NCI-H345 (cell line): ENCODE results near the gene ATAD5.
"Not testable (repeated sequence)": the region's sequence is repeated elsewhere in the genome, so short reads cannot be mapped to it uniquely, and the experiment has no call there.

Experiments used
- DNase-seq: peaks from one replicate; lab custom pipeline; 2025; lab: John Stamatoyannopoulos, UW

The ATAD5 gene

GRCh38 chr17:30910151-30910550 lies 78.4 kb downstream of the ATAD5 start:
- DNase-seq, result not testable (repeated sequence)

- no peak for DNase-seq
These were observed 82.2 kb downstream of the ATAD5 start for GRCh38 chr17:30913955-30914354.

GRCh38 chr17:30915833-30916611 lies 84.3 kb downstream of the ATAD5 start:
- DNase-seq, result no peak

- DNase-seq, result no peak
These were observed 85.3 kb downstream of the ATAD5 start for GRCh38 chr17:30917050-30917449.

- DNase-seq, result no peak
These were observed 88.5 kb downstream of the ATAD5 start for GRCh38 chr17:30920282-30920681.

GRCh38 chr17:30920683-30921543 lies 89.1 kb downstream of the ATAD5 start:
- no peak for DNase-seq

GRCh38 chr17:30921544-30922196 lies 89.9 kb downstream of the ATAD5 start, which contains the start of gene ADAP2:
Gene ADAP2, plus strand, starts transcription at chr17:30921945. Its CDS starts 70 bp downstream, at chr17:30922015.
- peak; percentile 4 for DNase-seq

- DNase-seq, result no peak
These were observed 90.7 kb downstream of the ATAD5 start for GRCh38 chr17:30922235-30923030.

GRCh38 chr17:30924341-30924740 lies 92.6 kb downstream of the ATAD5 start:
- DNase-seq, result no peak

- no peak for DNase-seq
These were observed 94.8 kb downstream of the ATAD5 start for GRCh38 chr17:30926516-30926915.

GRCh38 chr17:30927756-30928155 lies 96.0 kb downstream of the ATAD5 start:
- no peak for DNase-seq

GRCh38 chr17:30928584-30928983 lies 96.8 kb downstream of the ATAD5 start:
- no peak for DNase-seq

- no peak for DNase-seq
These were observed 97.4 kb downstream of the ATAD5 start for GRCh38 chr17:30929081-30929633.

- not testable (repeated sequence) for DNase-seq
These were observed 98.1 kb downstream of the ATAD5 start for GRCh38 chr17:30929861-30930260.

- DNase-seq, result no peak
These were observed 98.7 kb downstream of the ATAD5 start for GRCh38 chr17:30930495-30930894.

- not testable (repeated sequence) for DNase-seq
These were observed 99.8 kb downstream of the ATAD5 start for GRCh38 chr17:30931582-30931981.

- DNase-seq, result no peak
These were observed 102.2 kb downstream of the ATAD5 start for GRCh38 chr17:30933966-30934365.

- DNase-seq, result no peak
These were observed 107.4 kb downstream of the ATAD5 start for GRCh38 chr17:30939051-30939689.

GRCh38 chr17:30942308-30943079 lies 110.7 kb downstream of the ATAD5 start:
- no peak for DNase-seq
